ENCODE results near the gene TREML1. TPM values are rescaled to one million over a fixed set of nuclear protein-coding genes. Genes with fewer than 3 reads are reported as not detected.

The TREML1 gene
- total RNA-seq, 4 donors from 2014 or later: not detected

DNA sequence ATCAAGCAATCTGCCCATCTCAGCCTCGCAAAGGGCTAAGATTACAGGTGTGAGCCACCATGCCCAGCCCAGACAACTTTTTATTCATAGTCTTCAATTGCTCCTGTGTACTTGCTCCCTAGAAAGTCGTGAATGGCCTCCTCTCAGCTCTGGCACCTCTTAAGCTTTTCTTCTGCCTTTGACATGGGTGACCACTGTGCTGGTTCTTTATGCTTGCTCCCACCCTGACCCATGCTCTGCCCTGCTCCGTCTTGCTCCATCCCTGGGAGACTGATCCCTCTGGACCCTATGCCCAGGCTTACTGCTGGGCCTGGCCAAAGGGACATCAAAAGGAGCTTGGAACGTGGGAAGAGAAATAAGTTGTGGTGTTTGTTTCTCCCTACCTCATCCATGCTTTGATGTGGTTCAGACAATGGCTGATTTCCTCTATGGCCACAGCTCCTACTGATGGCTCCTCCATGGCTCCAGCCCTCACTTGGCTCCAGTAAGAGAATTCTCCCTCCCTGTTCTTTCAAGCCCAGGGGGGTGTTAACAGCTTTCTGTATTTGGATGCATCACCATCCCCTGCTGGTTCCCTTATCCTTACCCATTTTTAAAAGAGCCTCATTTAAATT, 16.5 kb upstream of the TREML1 start:
- no peaks in the 10 kb centered on the region for H3K9me3 ChIP-seq
- WGBS, 2 donors (ENCODE audit: low coverage in 1 of 2): 58 to 74% methylated on average over 3 to 4 of the region's 4 CpGs
- no peak overlapping the region for H3K4me3 ChIP-seq
- intact Hi-C loops (cut with DNase I; ENCODE audit: low total_unique reads) (no loop called here), in situ Hi-C loops (cut with MboI; ENCODE audit: low pct_ligation_motif_present in 1 of 4, low pct_unique_long_range_greater_than_20kb in 1 of 4, low sequenced_read_pairs in 3 of 4) (no loop called here)
- TF ChIP-seq POLR2AphosphoS5 (IDR thresholded peaks at IDR 0.05) (no peak), POLR2A (IDR thresholded peaks at IDR 0.05) (no peak), EP300 (IDR thresholded peaks at IDR 0.05; ENCODE audit: low read depth) (no peak)
- TF ChIP-seq, protein P1, sequence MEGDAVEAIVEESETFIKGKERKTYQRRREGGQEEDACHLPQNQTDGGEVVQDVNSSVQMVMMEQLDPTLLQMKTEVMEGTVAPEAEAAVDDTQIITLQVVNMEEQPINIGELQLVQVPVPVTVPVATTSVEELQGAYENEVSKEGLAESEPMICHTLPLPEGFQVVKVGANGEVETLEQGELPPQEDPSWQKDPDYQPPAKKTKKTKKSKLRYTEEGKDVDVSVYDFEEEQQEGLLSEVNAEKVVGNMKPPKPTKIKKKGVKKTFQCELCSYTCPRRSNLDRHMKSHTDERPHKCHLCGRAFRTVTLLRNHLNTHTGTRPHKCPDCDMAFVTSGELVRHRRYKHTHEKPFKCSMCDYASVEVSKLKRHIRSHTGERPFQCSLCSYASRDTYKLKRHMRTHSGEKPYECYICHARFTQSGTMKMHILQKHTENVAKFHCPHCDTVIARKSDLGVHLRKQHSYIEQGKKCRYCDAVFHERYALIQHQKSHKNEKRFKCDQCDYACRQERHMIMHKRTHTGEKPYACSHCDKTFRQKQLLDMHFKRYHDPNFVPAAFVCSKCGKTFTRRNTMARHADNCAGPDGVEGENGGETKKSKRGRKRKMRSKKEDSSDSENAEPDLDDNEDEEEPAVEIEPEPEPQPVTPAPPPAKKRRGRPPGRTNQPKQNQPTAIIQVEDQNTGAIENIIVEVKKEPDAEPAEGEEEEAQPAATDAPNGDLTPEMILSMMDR (IDR thresholded peaks at IDR 0.05): no peak
- no peaks in the 10 kb centered on the region for H3K36me3 ChIP-seq
- no peaks in the 10 kb centered on the region for H3K4me1 ChIP-seq
- no peak for DNase-seq
- no peaks in the 10 kb centered on the region for H3K27me3 ChIP-seq
- H3K27ac ChIP-seq: no peak overlapping the region

DNA sequence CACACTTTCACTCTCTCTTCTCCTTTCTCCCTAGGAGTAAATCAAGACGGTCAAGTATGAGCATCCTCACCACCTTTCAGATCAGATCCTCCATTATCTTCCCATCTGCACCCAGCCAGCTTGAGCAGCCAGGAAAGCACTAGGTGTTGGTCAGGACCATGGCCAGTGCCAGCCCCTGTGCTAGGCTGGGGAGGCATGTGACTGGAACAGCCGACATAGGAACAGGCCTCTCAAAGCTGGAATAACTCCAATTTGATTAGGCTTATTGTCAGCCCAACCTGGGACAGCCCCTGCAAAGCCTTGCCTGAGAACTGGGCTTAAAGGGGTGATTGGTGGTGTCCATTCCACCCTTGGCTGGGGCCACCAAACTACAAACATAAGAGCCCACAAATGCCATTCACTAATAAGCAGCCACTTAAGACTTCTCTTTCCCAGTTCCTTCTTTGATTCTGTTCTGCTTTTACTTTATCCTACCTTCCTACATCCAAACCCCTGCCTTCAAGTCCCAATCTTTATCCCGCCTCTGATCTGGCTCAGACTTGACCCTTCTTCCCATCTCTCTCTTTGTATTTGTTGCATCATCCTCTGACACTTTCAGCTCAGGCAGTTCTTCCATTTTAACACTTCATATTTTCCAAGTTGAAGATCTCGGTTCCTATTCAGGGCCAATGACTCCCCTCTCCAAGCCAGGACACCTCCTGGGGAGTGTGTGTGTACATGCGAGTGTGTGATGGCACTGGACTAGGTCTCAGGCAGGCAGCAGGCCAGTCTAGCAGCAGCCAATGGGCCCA, 13.2 kb upstream of the TREML1 start:
- Histone ChIP-seq H3K4me3 (no peak overlapping the region), H3K4me1 (no peaks in the 10 kb centered on the region), H3K27ac (no peak overlapping the region), H3K36me3 (no peaks in the 10 kb centered on the region), H3K27me3 (no peaks in the 10 kb centered on the region), H3K9me3 (no peaks in the 10 kb centered on the region)
- intact Hi-C loops (cut with DNase I; ENCODE audit: low total_unique reads) (no loop called here), in situ Hi-C loops (cut with MboI; ENCODE audit: low pct_ligation_motif_present in 1 of 4, low pct_unique_long_range_greater_than_20kb in 1 of 4, low sequenced_read_pairs in 3 of 4) (no loop called here)
- WGBS, 2 donors (ENCODE audit: low coverage in 1 of 2): 68 to 71% methylated on average over 3 to 5 of the region's 5 CpGs
- no peak for DNase-seq
- TF ChIP-seq, protein P1 (IDR thresholded peaks at IDR 0.05): no peak
- TF ChIP-seq POLR2A (IDR thresholded peaks at IDR 0.05): no peak
- no peak for TF ChIP-seq EP300 (IDR thresholded peaks at IDR 0.05; ENCODE audit: low read depth)
- no peak for TF ChIP-seq POLR2AphosphoS5 (IDR thresholded peaks at IDR 0.05)

DNA sequence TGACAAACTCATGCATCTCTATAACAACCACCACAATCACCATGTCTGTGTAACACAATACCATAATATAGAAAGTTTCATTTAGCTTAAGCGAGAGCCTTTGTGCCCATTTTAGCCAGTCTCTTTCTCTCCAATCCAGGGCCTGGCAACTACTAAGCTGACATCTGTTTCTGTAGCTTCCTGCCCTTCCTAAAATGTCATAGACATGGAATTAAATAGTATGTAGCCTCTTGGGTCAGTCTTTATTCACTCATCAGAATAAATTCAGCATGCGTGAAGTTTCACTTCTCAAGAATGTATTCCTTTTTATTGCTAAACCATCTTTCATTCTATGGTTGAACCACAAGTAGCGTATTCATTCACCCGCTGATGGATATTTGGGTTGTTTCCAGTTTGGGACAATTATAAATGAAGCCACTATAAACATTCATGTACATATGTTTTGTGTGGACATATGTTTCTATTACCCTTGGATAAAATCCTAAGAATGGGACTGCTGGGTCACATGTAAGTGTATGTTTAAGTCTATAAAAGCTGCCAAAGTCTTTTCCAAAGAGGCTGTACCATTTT, 10.5 kb upstream of the TREML1 start:
- intact Hi-C loops (cut with DNase I; ENCODE audit: low total_unique reads): no loop called here
- no peak overlapping the region for H3K27ac ChIP-seq
- DNase-seq: no peak
- TF ChIP-seq, protein P1 (IDR thresholded peaks at IDR 0.05): no peak
- TF ChIP-seq POLR2A (IDR thresholded peaks at IDR 0.05) (no peak), EP300 (IDR thresholded peaks at IDR 0.05; ENCODE audit: low read depth) (no peak), POLR2AphosphoS5 (IDR thresholded peaks at IDR 0.05) (no peak)
- no peaks in the 10 kb centered on the region for H3K9me3 ChIP-seq
- H3K27me3 ChIP-seq: no peaks in the 10 kb centered on the region
- H3K4me3 ChIP-seq: no peak overlapping the region
- in situ Hi-C loops (cut with MboI; ENCODE audit: low pct_ligation_motif_present in 1 of 4, low pct_unique_long_range_greater_than_20kb in 1 of 4, low sequenced_read_pairs in 3 of 4): no loop called here
- H3K4me1 ChIP-seq: no peaks in the 10 kb centered on the region
- WGBS, 2 donors (ENCODE audit: low coverage in 1 of 2): 81 to 84% methylated on average over 4 of the region's 4 CpGs
- no peaks in the 10 kb centered on the region for H3K36me3 ChIP-seq

DNA sequence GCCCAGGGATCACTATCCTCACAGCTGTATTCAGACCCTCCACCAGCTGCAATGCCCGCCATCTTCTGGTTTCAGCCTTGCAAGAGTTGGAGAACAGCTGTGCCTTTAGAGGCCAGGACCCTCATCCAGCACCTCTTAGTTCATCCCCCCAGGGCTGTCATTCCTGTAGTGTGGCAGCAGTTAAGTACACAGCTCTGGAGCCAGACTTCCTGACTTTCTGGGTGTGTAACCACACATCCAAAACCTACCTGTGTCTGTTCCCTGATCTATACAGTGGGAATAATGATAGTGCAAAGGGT, 9.2 kb upstream of the TREML1 start:
- no peak for DNase-seq
- 100% methylated on average over 1 of the region's 1 CpG; no CpG with 5 or more reads in 1 of the 2 donors for WGBS, 2 donors (ENCODE audit: low coverage in 1 of 2)
- H3K4me3 ChIP-seq: no peak overlapping the region
- H3K27me3 ChIP-seq: no peaks in the 10 kb centered on the region
- TF ChIP-seq, protein P1 (IDR thresholded peaks at IDR 0.05): no peak
- TF ChIP-seq EP300 (IDR thresholded peaks at IDR 0.05; ENCODE audit: low read depth): no peak
- TF ChIP-seq POLR2AphosphoS5 (IDR thresholded peaks at IDR 0.05): no peak
- TF ChIP-seq POLR2A (IDR thresholded peaks at IDR 0.05): no peak
- H3K4me1 ChIP-seq: no peaks in the 10 kb centered on the region
- H3K36me3 ChIP-seq: no peaks in the 10 kb centered on the region
- intact Hi-C loops (cut with DNase I; ENCODE audit: low total_unique reads) (no loop called here), in situ Hi-C loops (cut with MboI; ENCODE audit: low pct_ligation_motif_present in 1 of 4, low pct_unique_long_range_greater_than_20kb in 1 of 4, low sequenced_read_pairs in 3 of 4) (no loop called here)
- H3K27ac ChIP-seq: no peak overlapping the region
- no peaks in the 10 kb centered on the region for H3K9me3 ChIP-seq
